ENCODE data around the gene C1orf174.
A peak's percentile ranks its signal among the peaks of the same experiment; 100 is the strongest.

C1orf174 gene

DNA sequence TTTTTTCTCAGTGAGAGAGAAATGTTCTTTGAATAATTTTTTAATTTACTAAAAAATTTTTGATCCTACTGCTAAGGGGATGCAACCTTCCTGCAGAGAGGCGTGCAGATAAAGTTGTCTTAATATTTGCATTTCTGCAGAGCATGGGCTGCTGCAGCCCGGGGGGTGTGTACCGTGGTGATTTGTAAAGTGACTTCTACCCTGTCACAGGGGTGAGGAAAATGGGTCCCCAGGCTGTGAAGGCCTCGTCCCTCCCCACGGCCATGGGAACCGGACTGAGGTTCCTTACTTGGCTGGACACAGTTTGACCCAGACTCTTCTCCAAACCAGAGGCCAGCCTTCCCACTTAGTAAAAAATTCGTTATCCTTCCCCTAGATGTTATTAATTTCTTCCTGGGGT, 9.5 kb upstream of the C1orf174 start:
- no peak for DNase-seq (ENCODE audit: low spot score)

DNA sequence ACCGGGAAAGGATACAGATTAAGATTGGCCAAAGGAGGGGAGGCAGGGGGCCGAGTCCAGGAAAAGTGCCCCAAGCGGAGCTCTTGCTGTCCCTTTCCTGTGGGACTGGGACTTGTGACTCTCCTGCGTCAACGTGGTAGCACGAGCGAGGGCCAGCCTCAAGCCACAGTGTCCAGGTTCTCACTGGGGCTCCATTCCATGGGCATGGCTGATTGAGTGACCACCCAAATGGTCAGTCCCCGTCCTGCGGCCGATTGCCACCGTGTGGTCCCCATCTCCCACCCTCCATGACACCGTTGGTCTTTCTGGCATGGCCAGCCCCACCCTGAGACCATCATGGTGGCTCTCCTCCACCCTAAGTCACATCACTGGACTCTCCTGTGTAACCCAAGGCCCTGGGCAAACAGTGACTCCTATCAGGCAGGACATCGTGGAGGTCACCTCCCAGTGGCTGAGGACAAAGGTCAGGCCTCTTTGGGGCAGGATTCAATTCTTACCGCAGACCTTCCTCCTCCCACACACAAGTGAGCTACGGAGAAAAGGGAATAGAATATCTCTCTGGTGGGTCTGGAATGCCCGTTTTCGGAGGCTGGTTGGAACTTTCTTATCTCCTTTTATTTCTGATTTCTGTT, 8.9 kb upstream of the C1orf174 start:
- DNase-seq (ENCODE audit: low spot score): no peak

DNA sequence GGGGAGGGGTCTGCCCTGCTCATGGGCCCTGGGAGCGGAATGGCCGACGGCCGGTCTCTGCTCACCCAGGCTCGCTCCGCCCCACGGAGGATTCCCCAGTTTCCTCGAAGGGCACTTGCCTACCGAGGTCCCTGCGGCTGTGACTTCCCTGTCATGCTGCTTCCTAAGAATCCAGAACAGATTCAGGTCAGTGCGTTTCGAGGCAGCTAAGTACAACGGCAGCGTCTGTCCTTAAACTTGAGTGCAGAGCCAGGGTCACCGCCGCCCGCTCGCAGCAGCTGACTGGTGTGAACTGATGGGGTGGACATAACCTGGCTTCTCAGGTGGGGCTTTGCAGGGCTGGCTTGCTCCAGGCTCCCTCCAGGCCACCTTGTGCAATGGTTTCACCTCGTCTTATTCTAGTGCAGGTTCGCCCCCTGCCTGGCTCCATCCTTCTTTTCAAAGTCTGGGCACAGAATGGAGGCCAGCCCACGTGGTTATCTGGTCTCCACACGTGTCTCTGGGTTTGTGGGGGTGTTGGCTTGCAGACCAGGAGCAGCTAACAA, 7.6 kb upstream of the C1orf174 start:
- no peak for DNase-seq (ENCODE audit: low spot score)

DNA sequence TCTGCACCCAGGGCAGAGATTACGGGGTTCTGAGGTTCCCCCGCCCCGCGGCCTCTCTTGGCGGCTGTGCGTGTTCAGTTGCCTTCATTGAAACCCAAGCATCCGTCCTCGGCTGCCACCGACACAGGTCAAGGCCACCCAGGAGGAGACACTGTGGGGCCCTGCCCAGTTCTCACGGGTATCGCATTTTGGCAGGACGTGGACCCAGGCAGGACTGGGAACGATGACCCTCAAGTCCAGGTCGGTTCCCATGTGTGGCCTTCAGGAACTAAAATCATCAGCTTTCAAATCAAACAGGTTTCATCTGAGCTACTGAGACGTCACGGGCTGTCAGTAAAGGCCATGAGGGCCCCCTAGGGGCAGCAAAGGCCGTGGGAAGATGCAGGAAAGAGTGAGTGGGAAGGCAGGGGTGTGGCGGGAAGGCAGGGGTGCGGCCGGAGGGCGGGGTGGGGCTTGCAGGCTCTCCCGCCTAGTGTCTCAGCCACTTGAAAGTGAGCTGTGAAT, 7.0 kb upstream of the C1orf174 start:
- peak; percentile 17 for DNase-seq (ENCODE audit: low spot score)

DNA sequence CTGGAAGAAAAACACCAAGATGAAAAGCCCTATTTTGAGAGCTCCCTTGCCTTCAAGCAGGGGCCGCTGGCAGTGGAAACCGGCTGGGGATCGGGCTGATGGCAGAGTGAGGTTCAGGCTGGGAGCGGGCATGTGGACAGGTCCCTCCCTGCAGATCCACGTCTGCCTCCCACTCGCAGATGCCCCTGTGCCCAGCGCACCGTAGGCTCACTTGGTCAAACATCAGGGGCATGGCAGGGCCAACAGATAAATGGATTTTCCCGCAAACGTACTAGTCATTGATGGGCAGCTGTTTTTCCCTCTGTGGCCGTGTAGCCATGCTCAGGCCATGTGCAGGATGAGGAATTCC, 6.6 kb upstream of the C1orf174 start:
- no peak for DNase-seq (ENCODE audit: low spot score)

DNA sequence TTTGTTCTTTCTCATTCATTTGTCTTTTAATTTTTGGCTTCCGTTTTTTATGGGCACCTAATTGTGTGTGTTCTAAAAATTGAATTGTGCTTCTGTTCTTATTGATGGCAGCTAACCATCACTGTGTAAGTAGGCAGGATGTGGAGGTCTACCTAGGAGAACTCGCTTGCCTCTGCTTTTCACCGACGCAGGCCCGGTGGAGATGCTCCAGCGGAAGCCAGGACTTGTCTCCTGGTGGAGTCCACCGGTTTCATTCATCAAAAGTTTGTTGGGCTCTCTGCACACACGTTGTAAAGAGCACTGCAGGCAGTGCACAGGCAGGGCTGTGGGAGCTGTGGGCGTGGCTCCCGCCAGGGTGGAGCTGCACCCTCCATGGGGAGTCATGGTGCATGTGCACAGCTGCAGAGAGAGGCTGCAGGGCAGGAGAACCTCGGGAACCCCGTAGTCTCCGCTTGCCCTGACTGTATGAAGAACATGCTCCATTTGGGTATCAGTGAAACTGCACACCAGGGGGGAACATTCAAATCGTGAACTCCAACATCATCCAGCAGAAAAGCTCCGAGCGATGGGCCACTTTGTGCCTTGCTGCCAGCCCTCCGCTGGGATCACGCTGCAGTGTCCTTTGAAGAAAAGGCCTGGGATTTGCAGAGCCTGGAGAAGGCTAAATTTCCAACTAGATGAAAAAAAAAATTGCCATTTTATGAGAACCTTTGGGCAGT, 6.0 kb upstream of the C1orf174 start:
- no peak for DNase-seq (ENCODE audit: low spot score)

DNA sequence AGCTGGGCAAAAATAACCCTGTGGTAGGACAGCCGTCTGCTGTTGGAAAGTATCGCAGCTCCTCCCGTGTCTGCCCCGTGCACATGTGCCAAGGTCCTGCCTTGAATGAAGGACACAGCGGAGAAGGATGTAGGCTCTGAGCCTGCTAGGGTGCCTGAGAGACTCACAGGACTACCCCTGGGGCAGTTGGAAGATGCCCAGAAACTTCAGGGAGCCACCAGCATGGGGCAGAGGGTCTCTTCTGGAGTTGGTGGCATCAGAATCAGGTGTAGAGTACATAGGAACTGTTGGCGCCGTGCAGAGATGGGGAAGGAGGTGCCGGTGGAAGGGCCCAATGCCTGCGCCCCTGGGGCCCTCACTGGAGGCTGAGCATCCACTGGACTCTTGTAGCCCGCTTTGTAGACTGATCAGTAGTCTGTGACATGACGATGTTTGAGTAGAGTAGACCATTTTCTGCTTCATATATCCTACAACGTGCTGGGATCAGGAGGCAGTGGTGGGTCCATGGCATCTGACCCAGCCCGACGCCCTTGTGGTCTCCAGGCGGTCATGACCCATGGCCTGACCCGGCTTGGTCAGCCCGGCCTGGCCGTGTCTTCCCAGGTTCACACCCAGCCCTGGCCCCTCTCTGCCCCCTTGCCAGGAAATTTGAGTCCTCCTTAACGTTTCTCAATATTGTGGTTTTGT, 5.3 kb upstream of the C1orf174 start:
- no peak for DNase-seq (ENCODE audit: low spot score)

DNA sequence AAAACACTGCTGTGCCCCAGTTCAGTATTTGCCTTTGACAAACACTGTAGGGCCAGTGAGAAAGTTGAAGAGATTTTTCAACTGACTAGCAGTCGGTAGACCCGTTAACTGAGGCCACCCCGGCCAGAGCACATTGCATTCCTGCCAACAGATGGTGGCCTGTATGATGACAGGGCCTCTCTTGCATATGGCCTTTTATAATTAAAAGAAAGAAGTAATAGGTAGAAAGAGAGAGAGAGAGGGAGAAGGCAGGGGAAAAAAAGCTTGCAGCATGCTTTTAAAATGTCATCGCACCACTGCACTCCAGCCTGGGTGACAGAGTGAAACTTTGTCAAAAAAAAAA, 4.7 kb upstream of the C1orf174 start:
- DNase-seq (ENCODE audit: low spot score): no peak

DNA sequence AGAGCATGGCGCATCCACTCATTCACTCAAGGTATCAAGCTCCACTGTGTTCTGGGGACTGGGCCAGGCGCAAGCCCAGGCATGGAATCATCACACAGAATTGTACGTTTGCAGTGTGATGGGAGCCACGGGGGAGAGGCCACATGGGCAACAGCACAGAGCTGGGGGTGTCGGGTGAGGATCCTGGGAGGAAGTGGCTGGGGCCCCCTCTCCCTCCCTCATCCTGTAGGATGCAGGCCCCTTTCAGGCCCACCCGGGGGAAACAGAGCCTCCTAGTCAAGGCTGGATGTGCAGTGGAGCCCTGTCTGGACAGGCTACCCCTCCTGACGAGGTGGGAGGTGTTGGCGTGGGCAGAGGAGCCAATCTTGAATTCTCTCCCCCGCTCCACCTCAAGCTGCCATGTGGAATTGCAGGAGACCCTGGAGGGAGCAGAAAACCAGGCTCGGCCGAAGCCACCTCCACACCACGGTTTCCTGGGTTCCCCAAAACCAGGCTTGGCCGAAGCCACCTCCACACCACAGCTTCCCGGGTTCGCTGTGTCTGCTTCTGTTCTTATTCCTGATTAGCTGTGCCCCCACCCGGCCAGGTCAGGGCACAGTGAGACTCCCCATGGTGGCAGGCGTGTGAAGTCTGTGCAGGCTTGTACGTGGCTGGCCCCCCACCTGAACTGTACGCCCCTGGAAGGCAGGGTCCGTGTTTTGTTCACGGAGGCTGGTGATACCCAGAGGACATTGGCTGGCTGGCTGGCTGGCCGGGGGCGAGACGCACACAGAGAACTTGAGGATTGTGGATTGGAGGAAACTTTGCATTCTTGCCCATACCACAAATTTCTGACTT, 4.2 kb upstream of the C1orf174 start:
- DNase-seq (ENCODE audit: low spot score): no peak

DNA sequence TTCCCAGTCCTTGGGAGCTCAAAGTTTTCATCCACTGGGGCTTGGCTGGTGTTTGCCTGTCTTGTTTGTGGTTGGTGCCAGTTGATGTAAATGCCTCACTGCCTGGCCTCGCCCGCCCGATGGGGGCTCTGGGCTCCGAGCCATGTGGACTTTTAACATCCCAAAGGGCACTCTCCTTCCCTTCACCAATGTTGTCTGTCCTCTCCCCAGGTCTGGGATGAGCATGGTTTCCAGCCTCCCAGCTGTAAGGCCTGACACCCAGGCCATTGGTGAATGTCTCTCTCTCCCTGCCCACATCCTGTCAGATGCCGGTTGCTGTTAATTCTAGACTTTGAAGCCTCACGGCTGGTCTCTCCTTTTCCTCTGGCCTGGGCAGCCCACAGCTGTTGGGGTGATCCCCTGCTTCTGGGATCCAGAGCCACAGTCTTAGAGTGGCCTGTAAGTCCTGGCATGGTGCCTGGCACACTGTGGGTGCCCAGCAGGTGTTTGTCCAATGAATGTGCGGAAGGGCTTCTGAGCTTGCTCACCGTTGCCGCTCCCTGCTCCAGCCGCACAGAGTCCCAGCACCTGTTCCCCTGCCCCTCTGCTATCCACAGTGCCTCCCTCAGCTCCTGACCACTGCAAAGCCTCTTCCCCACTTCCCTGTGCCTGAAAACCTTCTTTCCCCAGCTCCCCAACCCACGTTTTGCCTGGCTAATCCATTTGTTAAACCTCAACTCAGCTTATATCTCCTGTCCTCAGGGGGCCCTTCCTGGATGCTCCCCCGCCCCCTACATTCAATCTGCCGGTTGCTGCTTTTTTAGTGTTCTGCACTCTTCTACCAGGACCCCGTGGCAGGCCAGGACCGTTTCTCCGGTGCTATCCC, 3.3 kb upstream of the C1orf174 start:
- DNase-seq (ENCODE audit: low spot score): peak; percentile 22

DNA sequence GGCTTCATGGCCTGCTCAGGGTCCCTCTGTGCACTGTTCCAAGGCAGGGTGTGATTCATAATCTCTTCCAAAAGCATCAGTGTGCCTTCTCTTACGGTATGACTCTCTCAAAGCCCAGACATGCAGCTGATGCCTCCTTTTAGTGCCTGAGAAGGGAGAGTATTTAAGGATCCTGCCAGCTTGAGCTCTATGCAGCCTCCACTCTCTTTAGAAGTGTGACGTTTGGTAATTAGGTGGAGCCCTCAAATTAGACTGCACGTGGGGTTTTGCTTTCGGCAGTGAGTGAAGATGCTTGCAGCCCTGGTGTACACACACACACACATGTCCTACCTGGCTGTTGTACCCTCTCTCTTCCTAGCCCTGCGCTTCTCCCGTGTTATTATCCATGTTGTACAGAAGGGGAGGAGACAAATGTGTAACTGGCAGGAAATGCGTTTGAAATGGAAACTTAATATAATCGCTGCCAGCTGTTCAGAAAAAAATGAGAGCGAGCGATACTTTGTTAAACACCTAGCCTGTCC, 2.6 kb upstream of the C1orf174 start:
- DNase-seq (ENCODE audit: low spot score): peak; percentile 41

DNA sequence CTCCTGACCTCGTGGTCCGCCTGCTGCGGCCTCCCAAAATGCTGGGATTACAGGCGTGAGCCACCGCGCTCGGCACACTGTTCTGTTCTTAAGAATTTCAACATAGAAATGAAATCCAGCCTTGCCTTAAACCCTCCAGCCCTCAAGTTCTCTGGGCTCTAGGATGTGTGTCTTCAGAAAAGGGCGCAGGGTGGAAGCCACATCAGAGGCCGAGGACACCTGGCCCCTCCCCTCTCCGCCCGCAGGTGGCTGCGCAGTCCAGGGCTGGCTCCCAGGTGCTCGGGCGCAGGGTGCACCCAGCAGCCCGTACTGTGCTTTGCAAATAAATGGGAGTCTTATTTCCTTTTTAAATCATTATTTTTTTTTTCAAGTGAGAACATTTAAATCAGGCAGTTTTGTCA, 2.0 kb upstream of the C1orf174 start:
- peak; percentile 22 for DNase-seq (ENCODE audit: low spot score)

DNA sequence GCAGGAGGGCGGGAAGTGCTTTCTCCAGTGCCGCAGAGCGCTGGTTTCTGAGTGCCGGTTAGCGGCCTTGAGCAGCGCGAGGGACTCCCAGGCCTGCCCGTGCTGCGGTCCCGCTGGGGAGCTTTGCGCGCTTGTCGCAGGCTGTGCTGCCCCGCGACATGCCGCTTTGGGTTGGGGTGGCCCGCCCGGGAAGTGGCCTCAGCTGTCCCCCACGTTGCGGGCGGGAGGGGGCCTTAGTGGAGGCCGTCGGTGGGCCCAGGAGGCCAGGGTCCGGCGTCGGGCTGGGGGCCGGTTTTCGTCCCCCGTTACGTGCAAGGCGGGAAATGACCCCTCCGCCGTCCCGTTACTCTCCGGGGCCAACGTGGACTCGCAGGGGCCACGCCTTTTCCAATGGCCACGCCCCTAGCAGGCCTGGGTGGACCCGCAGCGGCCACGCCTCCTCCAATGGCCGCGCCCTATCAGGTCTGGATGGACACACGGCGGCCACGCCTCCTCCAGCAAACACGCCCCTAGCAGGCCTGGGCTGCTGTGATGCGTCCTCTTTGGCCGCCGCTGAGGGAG, 977 bp upstream of the C1orf174 start:
- peak; percentile 91 for DNase-seq (ENCODE audit: low spot score)

DNA sequence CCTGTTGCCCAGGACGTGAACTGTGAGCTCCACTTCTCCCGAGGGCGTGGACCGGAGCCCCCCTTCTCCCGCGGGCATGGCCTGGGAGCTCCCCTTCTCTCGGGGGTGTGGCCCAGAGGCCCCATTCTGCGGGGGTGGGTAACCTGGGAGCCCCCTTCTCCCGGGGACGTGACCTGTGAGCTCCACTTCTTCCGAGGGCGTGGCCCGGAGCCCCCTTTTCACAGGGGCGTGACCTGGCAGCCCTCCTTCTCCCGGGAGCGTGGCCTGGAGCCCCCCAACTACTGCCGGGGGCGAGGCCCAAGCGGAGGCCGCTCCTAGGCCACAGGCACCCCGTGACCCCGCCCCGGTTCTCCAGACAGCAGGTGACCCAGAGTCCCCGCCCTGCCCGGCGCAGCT, 320 bp downstream of the C1orf174 start:
- DNase-seq (ENCODE audit: low spot score): peak; percentile 22

DNA sequence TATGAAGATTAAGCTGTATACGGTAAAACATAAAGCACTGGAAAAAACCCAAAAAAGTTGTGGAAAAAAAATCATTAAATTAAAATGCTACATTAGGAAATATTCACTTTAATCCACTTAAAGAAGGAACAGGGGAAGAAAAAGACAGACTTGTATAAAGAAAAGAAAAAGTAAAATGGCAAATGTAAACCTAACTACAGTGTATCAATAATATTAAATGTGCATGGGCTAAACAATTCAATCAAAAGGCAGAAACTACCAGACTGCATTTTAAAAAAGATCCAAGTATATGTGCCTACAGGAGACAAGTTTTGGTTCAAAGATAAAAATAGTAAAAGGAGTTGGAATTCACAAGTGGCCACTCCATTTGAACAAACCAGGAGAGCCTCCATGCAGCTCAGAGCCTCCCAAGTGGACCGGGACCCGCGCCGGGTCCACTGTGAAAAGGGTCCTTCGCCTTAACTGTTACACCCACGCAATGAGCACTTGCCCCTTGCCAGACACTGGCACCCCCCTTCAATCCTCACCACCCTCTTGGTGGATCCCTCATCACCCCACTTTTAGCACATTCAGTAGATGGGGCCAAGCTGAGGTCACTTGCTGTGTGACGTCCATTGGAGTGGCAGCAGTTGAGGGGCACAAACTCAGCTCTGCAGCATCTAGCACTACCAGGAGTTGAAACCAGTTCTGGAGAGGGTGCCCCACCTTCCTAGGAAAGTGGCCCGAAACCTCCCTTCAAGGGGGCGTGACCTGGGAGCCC, 898 bp downstream of the C1orf174 start:
- DNase-seq (ENCODE audit: low spot score): no peak

DNA sequence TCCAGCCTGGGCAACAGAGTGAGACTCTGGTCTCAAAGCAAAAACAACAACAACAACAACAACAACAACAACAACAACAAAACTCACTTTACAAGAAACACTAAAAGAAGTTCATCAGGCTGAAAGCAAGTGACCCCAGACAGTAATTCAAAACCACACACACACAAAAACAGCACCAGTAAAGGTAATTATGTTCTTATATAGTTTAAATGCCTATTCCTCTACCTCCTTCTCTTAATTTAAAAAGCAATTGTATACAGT, 1.7 kb downstream of the C1orf174 start:
- DNase-seq (ENCODE audit: low spot score): no peak

DNA sequence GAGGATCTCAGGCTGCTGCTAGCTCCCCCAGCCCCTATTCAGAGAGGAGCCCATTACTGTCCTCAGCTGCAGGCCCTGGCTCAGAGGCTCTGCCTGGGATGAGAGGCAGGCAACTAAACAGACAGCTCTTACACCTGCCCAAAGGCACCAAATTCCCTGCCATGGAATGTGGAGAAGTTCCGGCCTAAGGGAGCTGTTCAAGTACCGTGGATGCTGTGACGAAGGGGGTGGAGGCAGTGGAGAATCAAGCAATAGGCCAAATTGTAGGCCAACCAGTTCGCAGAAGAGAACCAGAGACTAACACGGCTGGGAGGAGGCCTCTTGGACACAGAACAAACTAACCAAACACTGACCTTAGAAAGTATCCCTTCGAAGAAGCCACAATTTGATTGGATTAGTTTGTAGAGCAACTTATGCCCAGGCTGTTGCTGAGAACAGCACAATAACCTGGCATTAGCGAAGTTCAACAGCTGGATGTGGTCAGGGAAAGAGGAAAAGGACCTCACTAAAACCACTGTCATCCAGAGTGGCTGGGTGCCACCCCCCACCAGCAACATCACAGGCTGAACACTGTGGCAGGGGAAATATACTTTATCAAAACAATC, 3.6 kb downstream of the C1orf174 start:
- DNase-seq (ENCODE audit: low spot score): no peak

DNA sequence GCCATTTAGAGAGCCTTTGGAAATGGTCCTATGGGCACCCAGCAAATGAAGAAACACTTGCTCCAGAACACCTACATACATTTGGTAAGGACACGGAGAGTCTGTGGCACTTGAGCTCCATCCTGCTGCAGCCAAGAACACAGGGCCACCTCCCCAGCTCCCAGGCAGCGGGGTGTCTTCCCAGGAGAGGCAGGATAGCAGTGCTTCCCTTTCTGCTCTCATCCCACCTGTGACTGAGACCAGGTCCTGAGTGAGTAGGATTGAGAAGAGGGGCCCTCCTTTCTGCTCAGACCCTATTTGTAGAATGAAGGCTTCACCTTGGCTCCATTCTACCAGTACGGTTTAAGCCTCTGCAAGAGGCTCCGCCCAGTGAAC, 4.1 kb downstream of the C1orf174 start:
- no peak for DNase-seq (ENCODE audit: low spot score)

DNA sequence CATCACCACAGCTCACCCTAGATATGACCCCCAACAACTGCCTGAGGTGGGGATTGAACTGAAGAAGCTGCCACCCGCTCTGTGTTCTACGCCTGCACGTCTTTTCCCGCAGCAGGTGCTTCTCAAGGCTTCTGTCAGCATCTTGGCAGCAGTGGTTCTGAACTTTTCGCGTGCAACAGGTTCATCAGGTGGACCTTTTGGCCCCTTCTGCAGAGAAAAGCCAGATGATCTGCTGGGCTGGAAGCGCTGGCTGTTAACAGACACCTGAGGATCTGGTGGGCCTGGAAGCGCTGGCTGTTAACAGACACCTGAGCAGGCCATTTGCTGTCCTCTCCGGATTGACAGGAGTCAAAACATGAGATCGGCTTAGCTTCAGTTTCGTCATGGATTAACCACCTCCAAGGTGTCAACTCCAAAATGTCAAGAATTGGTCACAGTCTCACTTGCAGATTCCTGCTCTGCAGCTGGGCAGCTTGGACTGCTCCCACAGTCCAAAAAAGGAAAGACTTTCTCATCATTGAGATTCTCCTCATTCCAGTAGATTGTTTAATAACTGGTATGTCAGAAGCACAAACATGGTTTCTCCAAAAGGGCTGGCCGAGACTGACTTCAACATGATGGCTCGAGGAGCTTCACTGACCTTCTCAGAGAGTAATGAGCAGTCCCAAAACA, 4.7 kb downstream of the C1orf174 start:
- no peak for DNase-seq (ENCODE audit: low spot score)
